ENCODE data around the gene ANKRD40.

The ANKRD40 gene

DNA sequence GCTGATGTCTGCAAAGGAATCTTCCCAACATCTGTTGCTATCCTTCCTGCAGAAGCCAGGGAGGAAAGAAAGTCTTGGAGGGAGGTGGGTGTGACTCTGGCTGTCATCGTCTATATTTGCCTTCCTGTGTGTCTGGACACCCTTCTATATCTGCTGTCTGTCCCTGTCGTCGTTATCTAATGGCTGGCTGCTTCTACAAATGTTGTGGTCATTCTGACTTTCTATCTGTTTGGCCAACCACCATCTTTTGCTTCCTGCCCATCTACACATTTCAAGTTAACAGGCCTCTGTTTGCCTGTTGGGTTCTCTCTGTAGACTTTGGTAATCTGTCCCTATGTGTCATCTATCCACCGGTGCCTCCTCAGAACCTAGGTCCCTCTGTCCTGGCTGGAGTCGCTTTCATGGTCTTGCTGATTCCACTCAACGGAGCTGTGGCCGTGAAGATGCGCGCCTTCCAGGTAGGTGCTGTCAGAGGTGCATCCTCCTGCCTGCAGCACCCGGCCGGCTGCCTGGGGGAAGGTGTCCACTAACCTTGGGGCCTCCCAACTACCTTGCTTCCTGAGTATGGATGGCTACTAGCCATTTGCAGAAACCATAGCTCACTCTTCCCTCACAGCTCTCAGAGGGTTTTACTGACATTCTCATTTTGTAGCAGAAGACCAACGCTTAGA, 42.8 kb downstream of the ANKRD40 start:
- TF ChIP-seq TAF1 (IDR thresholded peaks at IDR 0.05; ENCODE audit: low read depth, low read length) (no peak), POU2F2 (IDR thresholded peaks at IDR 0.05; ENCODE audit: low read depth, low read length) (no peak), POLR2AphosphoS5 (IDR thresholded peaks at IDR 0.05; ENCODE audit: low read depth, low read length) (no peak), SPI1 (IDR thresholded peaks at IDR 0.05; ENCODE audit: low read depth, low read length) (no peak), POLR2A (IDR thresholded peaks at IDR 0.05; ENCODE audit: low read depth, low read length) (no peak), PAX5 (IDR thresholded peaks at IDR 0.05; ENCODE audit: insufficient read depth, low read length, severe bottlenecking) (no peak)
- FAIRE-seq (no peak), DNase-seq (ENCODE audit: insufficient read length, low spot score) (no peak)

DNA sequence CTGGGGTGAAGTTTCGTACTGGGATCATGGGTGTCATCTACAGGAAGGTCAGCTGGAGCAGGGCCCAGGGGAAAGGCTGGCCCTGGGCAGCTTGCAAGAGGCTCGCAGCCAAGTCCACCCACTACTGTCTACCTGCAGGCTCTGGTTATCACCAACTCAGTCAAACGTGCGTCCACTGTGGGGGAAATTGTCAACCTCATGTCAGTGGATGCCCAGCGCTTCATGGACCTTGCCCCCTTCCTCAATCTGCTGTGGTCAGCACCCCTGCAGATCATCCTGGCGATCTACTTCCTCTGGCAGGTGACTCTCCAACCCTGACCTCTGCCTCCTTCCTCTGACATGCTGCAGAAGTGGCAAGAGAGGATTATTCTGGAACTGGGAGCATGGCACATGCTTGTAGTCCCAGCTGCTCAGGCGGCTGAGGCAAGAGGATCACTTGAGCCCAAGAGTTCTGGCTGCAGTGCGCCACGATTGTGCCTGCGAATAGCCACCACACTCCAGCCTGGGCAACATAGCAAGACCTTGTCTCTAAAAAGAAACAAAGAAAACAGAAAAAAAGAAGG, 43.8 kb downstream of the ANKRD40 start:
- FAIRE-seq (no peak), DNase-seq (ENCODE audit: insufficient read length, low spot score) (no peak)
- TF ChIP-seq SPI1 (IDR thresholded peaks at IDR 0.05; ENCODE audit: low read depth, low read length) (no peak), POLR2AphosphoS5 (IDR thresholded peaks at IDR 0.05; ENCODE audit: low read depth, low read length) (no peak), PAX5 (IDR thresholded peaks at IDR 0.05; ENCODE audit: insufficient read depth, low read length, severe bottlenecking) (no peak)

DNA sequence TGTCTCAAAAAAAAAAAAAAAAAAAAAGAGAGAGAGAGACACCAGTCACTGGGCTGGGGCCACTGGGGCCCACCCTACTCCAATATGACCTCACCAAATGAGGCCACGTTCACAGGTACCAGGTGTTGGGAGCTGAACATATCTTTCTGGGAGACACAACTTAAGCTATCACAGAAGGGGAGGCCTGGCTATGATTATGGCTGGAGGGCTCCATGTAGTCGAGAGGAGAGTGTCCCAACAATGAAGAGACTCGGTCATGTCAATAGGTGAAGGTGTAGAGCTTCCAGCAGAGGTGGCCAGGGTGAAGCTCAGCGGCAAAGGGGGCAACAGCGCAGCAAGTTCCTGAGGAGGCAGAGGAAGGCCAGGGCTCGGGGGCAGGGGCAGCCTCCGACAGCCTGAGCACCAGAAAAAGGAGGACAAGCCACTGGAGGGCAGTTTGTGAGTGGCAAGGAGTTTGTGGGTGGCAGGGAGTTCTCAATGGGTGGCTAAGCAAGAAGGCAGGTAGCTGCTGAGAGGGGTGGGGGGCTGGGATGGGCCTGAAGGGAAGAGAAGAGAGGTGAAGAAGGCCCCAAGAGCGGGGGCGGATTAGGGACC, 45.0 kb downstream of the ANKRD40 start:
- TF ChIP-seq SPI1 (IDR thresholded peaks at IDR 0.05; ENCODE audit: low read depth, low read length), result no peak
- TF ChIP-seq PAX5 (IDR thresholded peaks at IDR 0.05; ENCODE audit: insufficient read depth, low read length, severe bottlenecking), result no peak
- TF ChIP-seq TAF1 (IDR thresholded peaks at IDR 0.05; ENCODE audit: low read depth, low read length), result no peak
- TF ChIP-seq POLR2A (IDR thresholded peaks at IDR 0.05; ENCODE audit: low read depth, low read length), result no peak
- TF ChIP-seq POLR2AphosphoS5 (IDR thresholded peaks at IDR 0.05; ENCODE audit: low read depth, low read length), result no peak
- TF ChIP-seq POU2F2 (IDR thresholded peaks at IDR 0.05; ENCODE audit: low read depth, low read length), result no peak
- DNase-seq (ENCODE audit: insufficient read length, low spot score) (no peak), FAIRE-seq (no peak)

DNA sequence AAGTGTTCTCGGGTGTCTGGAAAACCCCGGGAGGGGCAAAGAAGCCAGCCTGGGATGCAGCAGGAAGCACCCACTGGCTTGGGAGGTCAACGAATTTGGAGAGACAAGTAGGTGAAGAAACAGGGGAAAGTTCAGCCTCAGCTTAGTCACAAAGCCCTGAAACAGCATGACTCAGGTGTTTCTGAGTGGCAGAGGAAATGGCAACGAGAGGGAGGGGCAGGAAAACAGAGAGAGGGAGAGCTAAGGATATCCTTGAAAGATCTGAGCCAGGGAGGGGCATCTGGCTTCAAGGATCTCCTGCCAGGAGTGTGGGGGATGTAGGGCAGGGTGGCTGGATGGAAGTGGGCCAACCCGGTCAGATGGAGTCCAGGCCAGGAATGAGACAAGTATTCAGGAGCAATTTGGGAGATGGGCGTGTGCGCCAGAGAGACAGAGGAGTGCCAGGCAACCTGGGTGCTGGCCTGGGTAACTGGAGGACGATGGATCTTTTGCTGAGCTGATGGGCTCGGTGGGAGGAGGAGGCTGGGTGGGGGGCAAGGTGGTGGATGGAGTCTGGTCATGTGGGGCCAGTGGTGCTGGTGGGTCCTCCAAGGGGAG, 45.8 kb downstream of the ANKRD40 start:
- no peak for FAIRE-seq
- TF ChIP-seq PAX5 (IDR thresholded peaks at IDR 0.05; ENCODE audit: insufficient read depth, low read length, severe bottlenecking) (no peak), POLR2AphosphoS5 (IDR thresholded peaks at IDR 0.05; ENCODE audit: low read depth, low read length) (no peak), POU2F2 (IDR thresholded peaks at IDR 0.05; ENCODE audit: low read depth, low read length) (no peak), POLR2A (IDR thresholded peaks at IDR 0.05; ENCODE audit: low read depth, low read length) (no peak), TAF1 (IDR thresholded peaks at IDR 0.05; ENCODE audit: low read depth, low read length) (no peak), SPI1 (IDR thresholded peaks at IDR 0.05; ENCODE audit: low read depth, low read length) (no peak)
- DNase-seq (ENCODE audit: insufficient read length, low spot score), result no peak

DNA sequence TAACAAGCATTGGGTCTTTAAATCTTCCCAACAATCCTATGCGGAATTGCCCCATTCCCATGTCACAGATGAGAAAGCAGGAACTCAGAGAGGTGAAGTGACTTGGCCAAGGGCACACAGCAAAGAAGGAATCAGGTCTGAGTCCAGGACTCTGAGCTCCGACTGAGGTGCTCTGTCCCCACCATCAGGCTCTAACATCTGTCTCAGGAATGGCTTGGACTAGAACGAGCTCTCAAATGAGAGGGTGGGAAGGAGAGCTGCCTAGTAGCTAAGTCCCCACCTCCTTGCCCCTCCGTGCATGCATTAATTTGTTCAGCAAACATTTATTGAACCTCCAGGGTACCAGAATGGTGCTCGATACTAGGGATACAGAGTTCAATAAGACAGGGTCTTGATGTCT, 46.4 kb downstream of the ANKRD40 start:
- DNase-seq (ENCODE audit: insufficient read length, low spot score), result no peak
- TF ChIP-seq SPI1 (IDR thresholded peaks at IDR 0.05; ENCODE audit: low read depth, low read length) (no peak), PAX5 (IDR thresholded peaks at IDR 0.05; ENCODE audit: insufficient read depth, low read length, severe bottlenecking) (no peak), TAF1 (IDR thresholded peaks at IDR 0.05; ENCODE audit: low read depth, low read length) (no peak), POLR2A (IDR thresholded peaks at IDR 0.05; ENCODE audit: low read depth, low read length) (no peak), POLR2AphosphoS5 (IDR thresholded peaks at IDR 0.05; ENCODE audit: low read depth, low read length) (no peak), POU2F2 (IDR thresholded peaks at IDR 0.05; ENCODE audit: low read depth, low read length) (no peak)
- no peak for FAIRE-seq

DNA sequence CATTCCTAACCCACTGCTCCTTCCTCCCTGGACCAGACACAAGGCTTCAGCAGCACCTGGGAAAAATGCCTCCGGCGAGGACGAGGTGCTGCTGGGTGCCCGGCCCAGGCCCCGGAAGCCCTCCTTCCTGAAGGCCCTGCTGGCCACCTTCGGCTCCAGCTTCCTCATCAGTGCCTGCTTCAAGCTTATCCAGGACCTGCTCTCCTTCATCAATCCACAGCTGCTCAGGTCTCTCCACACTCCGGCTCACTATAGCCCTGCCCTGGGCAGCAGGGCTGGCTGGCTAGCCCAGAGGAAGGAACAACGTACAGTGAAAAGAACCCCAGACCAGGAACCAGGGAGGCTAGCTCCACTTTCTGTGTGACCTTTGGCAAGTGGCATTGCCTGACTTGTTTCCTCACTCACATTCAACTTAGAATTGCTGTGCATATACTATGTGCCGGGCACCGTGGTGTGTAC, 46.8 kb downstream of the ANKRD40 start:
- FAIRE-seq (no peak), DNase-seq (ENCODE audit: insufficient read length, low spot score) (no peak)
- TF ChIP-seq TAF1 (IDR thresholded peaks at IDR 0.05; ENCODE audit: low read depth, low read length), result no peak
- TF ChIP-seq POLR2A (IDR thresholded peaks at IDR 0.05; ENCODE audit: low read depth, low read length), result no peak

DNA sequence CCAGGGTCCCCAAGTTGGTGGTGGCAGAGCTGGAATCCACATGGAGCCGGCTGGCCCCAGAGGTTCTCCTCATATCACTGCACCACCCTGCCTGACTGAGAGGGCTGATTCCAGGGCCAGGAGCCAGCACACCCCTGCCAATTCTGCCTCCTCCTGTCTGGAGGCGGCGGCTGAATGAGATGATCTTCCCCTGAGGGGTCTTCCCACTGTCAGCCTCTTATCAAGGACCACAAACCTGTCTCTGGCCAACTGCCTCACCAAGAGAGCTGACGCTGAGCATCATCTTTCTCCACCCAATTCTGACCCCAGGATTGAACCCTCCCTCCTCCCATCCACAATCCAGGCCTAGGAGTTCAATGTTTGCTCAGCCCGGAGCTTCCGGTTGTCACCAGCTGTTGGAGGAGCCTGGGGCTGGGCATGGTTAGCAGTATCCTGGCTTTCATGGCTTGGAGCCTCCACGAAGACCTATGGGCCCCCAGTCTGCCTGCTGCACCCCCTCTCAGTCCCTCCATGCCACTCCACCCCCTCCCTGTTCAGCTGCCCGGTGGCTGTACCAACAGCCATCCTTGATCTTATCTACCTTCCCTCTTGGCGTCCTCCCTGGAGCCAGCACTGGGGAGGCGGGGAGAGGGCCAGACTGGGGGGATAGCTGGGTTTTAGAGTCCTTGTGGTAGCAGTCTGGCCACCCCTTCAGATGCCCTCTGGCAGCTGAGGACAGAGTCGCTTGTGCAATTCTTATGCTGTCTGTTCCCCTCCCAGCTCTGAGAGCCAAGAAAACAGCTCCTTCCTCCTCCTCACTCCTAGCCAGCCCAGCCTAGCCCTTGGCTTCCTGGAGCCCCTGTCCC, 47.5 kb downstream of the ANKRD40 start:
- DNase-seq (ENCODE audit: insufficient read length, low spot score), result no peak
- TF ChIP-seq TAF1 (IDR thresholded peaks at IDR 0.05; ENCODE audit: low read depth, low read length) (no peak), PAX5 (IDR thresholded peaks at IDR 0.05; ENCODE audit: insufficient read depth, low read length, severe bottlenecking) (no peak), POU2F2 (IDR thresholded peaks at IDR 0.05; ENCODE audit: low read depth, low read length) (no peak), POLR2AphosphoS5 (IDR thresholded peaks at IDR 0.05; ENCODE audit: low read depth, low read length) (no peak), POLR2A (IDR thresholded peaks at IDR 0.05; ENCODE audit: low read depth, low read length) (no peak), SPI1 (IDR thresholded peaks at IDR 0.05; ENCODE audit: low read depth, low read length) (no peak)
- no peak for FAIRE-seq

DNA sequence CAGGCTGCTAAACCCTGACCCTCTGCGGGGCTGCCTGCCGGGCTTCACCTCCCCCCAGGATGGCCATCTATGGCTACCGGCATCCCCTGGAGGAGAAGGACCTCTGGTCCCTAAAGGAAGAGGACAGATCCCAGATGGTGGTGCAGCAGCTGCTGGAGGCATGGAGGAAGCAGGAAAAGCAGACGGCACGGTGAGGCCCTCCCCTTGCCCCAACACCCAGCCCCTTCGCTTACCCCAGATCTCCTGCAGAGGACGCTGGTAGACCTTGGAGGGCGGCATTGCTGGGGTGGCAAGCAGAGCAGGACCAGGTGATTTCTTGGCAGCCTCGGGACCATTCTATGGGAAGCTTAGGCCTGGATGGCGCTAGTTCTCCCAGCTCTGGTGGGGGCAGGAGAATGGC, 48.5 kb downstream of the ANKRD40 start:
- TF ChIP-seq PAX5 (IDR thresholded peaks at IDR 0.05; ENCODE audit: insufficient read depth, low read length, severe bottlenecking) (no peak), POLR2AphosphoS5 (IDR thresholded peaks at IDR 0.05; ENCODE audit: low read depth, low read length) (no peak), SPI1 (IDR thresholded peaks at IDR 0.05; ENCODE audit: low read depth, low read length) (no peak), TAF1 (IDR thresholded peaks at IDR 0.05; ENCODE audit: low read depth, low read length) (no peak)
- FAIRE-seq, result no peak
- no peak for DNase-seq (ENCODE audit: insufficient read length, low spot score)

DNA sequence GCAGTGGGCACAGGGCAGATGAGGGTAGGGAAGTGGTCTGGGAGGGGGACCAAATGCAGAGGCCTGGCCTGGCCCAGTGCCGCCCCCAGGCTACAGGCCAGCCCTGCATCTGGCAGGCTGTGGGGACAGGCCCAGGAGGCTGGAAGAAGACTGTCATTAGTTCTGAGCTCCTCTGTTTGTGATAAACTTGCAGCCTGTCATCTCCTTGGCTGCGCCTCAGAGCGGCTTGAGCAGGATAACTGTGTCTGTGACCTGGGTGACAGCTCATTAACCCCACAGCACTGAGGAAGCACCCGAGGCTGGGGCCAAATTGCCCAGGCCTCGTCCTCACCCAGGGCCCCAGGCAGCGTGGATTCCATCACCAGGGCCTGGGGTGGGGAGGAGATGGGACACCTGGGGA, 49.1 kb downstream of the ANKRD40 start:
- DNase-seq (ENCODE audit: insufficient read length, low spot score), result no peak
- no peak for TF ChIP-seq TAF1 (IDR thresholded peaks at IDR 0.05; ENCODE audit: low read depth, low read length)
- TF ChIP-seq POLR2A (IDR thresholded peaks at IDR 0.05; ENCODE audit: low read depth, low read length), result no peak
- no peak for TF ChIP-seq SPI1 (IDR thresholded peaks at IDR 0.05; ENCODE audit: low read depth, low read length)
- no peak for TF ChIP-seq POLR2AphosphoS5 (IDR thresholded peaks at IDR 0.05; ENCODE audit: low read depth, low read length)
- no peak for TF ChIP-seq PAX5 (IDR thresholded peaks at IDR 0.05; ENCODE audit: insufficient read depth, low read length, severe bottlenecking)
- TF ChIP-seq POU2F2 (IDR thresholded peaks at IDR 0.05; ENCODE audit: low read depth, low read length), result no peak
- FAIRE-seq, result no peak

All from GM12891 (cell line).